Astrocyte (in vitro differentiated cells and primary cell): ENCODE measurements around the gene ASH1L. TPM values are rescaled to one million over a fixed set of nuclear protein-coding genes. Genes with fewer than 3 reads are reported as not detected.
"Not testable (repeated sequence)": the region's sequence is repeated elsewhere in the genome, so short reads cannot be mapped to it uniquely, and the experiment has no call there.

Source experiments
- DNase-seq: peaks from one replicate; pipeline ENCODE4 v3.0.0-alpha.2; 2010; ENCODE audit warnings: low read depth
- FAIRE-seq: peaks from 2 replicates; lab custom pipeline; 2011; peaks lifted over from hg19 to GRCh38; lab: Jason Lieb, UNC
- H2AFZ ChIP-seq: 2 replicates; pipeline ENCODE4 v1.6.0; 2012; ENCODE audit warnings: low read depth, low read length, inconsistent platforms
- H3K27ac ChIP-seq: 2 replicates; pipeline ENCODE4 v1.5.1; 2011; ENCODE audit warnings: low read depth, low read length, inconsistent platforms
- H3K27me3 ChIP-seq: 2 replicates; pipeline ENCODE4 v1.6.0; 2011; ENCODE audit warnings: low read length, inconsistent platforms; ENCODE audit not compliant: insufficient read depth
- H3K36me3 ChIP-seq: 2 replicates; pipeline ENCODE4 v1.5.1; 2011; ENCODE audit warnings: low read length, inconsistent platforms; ENCODE audit not compliant: insufficient read depth
- H3K4me1 ChIP-seq: 2 replicates; pipeline ENCODE4 v1.5.1; 2011; ENCODE audit warnings: low read length, inconsistent platforms; ENCODE audit not compliant: insufficient read depth
- H3K4me2 ChIP-seq: 2 replicates; pipeline ENCODE4 v1.6.0; 2012; ENCODE audit warnings: low read length, inconsistent platforms
- H3K4me3 ChIP-seq: 2 replicates; pipeline ENCODE4 v1.5.1; 2011; ENCODE audit warnings: low read depth, mild to moderate bottlenecking, low read length, inconsistent platforms; ENCODE audit not compliant: insufficient read depth
- H3K79me2 ChIP-seq: 2 replicates; pipeline ENCODE4 v1.6.0; 2012; ENCODE audit warnings: mild to moderate bottlenecking, low read length, inconsistent platforms; ENCODE audit not compliant: insufficient read depth
- H3K9ac ChIP-seq: 2 replicates; pipeline ENCODE4 v1.6.0; 2012; ENCODE audit warnings: mild to moderate bottlenecking, low read length, inconsistent platforms
- H3K9me3 ChIP-seq: 2 replicates; pipeline ENCODE4 v1.5.1; 2012; ENCODE audit warnings: low read depth, mild to moderate bottlenecking, low read length, inconsistent platforms; ENCODE audit not compliant: insufficient read depth
- H4K20me1 ChIP-seq: 2 replicates; pipeline ENCODE4 v1.6.0; 2012; ENCODE audit warnings: low read length, inconsistent platforms; ENCODE audit not compliant: insufficient read depth
- H3K27ac Mint-ChIP-seq: one replicate; pipeline ENCODE4 v1.8.0; 2021; ENCODE audit warnings: mild to moderate bottlenecking, mixed read lengths; ENCODE audit not compliant: unreplicated experiment
- H3K27me3 Mint-ChIP-seq: one replicate; pipeline ENCODE4 v1.8.0; 2021; ENCODE audit warnings: low read depth, mixed read lengths; ENCODE audit not compliant: unreplicated experiment
- H3K36me3 Mint-ChIP-seq: one replicate; pipeline ENCODE4 v1.8.0; 2021; ENCODE audit warnings: low read depth, mixed read lengths; ENCODE audit not compliant: unreplicated experiment
- H3K4me1 Mint-ChIP-seq: one replicate; pipeline ENCODE4 v1.8.0; 2021; ENCODE audit warnings: low read depth, mixed read lengths; ENCODE audit not compliant: unreplicated experiment
- H3K4me3 Mint-ChIP-seq: one replicate; pipeline ENCODE4 v1.8.0; 2021; ENCODE audit warnings: mild to moderate bottlenecking, moderate library complexity, mixed read lengths; ENCODE audit not compliant: unreplicated experiment
- H3K9me3 Mint-ChIP-seq: one replicate; pipeline ENCODE4 v1.8.0; 2021; ENCODE audit warnings: mild to moderate bottlenecking, mixed read lengths; ENCODE audit not compliant: unreplicated experiment
- CTCF ChIP-seq: IDR thresholded peaks from 2 replicates; pipeline ENCODE4 v1.5.1; 2011; ENCODE audit warnings: low read depth, mild to moderate bottlenecking, inconsistent platforms, low read length, moderate library complexity; ENCODE audit not compliant: insufficient read depth
- EZH2 ChIP-seq: IDR thresholded peaks from 2 replicates; pipeline ENCODE4 v1.6.1; 2012; ENCODE audit warnings: mild to moderate bottlenecking, low read length, inconsistent platforms; ENCODE audit not compliant: insufficient read depth
- total RNA-seq: library from RNA; stranded (reverse); gene quantifications from 2 replicates; pipeline ENCODE4 v1.2.1, GENCODE V29; 2021

The ASH1L gene
- total RNA-seq, 1 donor from 2014 or later, result 31.1 TPM

- Histone ChIP-seq H3K4me1 (no peaks in the 10 kb centered on the region), H3K4me2 (no peak overlapping the region), H3K27me3 (no peaks in the 10 kb centered on the region), H3K27ac (no peak overlapping the region), H3K9ac (no peak overlapping the region), H3K9me3 (no peaks in the 10 kb centered on the region), H3K4me3 (no peak overlapping the region), H4K20me1 (no peaks in the 10 kb centered on the region), H2AFZ (no peak overlapping the region), H3K79me2 (no peaks in the 10 kb centered on the region), H3K36me3 (peaks cover 41% of the 10 kb centered on the region)
- H3K27me3 Mint-ChIP-seq, result no peaks in the 10 kb centered on the region
- no peak overlapping the region for H3K4me3 Mint-ChIP-seq
- no peaks in the 10 kb centered on the region for H3K4me1 Mint-ChIP-seq
- H3K9me3 Mint-ChIP-seq, result no peaks in the 10 kb centered on the region
- DNase-seq, result no peak
- TF ChIP-seq CTCF (no peak), EZH2 (no peak)
- H3K27ac Mint-ChIP-seq, result no peak overlapping the region
- no peak for FAIRE-seq
- peaks cover 12% of the 10 kb centered on the region for H3K36me3 Mint-ChIP-seq
Observed at GRCh38 chr1:155334962-155335361, 227.6 kb downstream of the ASH1L start.

GRCh38 chr1:155329980-155330598, 232.5 kb downstream of the ASH1L start:
- Histone ChIP-seq H2AFZ (no peak overlapping the region), H3K27me3 (no peaks in the 10 kb centered on the region), H3K9ac (no peak overlapping the region), H3K79me2 (peaks cover 25% of the 10 kb centered on the region), H3K27ac (no peak overlapping the region), H3K4me3 (no peak overlapping the region), H3K36me3 (peaks cover 21% of the 10 kb centered on the region), H3K4me1 (peaks cover 7% of the 10 kb centered on the region), H3K9me3 (no peaks in the 10 kb centered on the region), H4K20me1 (peaks cover 33% of the 10 kb centered on the region), H3K4me2 (no peak overlapping the region)
- Mint-ChIP-seq H3K9me3 (no peaks in the 10 kb centered on the region), H3K4me3 (no peak overlapping the region), H3K27ac (no peak overlapping the region), H3K27me3 (no peaks in the 10 kb centered on the region), H3K4me1 (peaks cover 10% of the 10 kb centered on the region), H3K36me3 (peaks cover 13% of the 10 kb centered on the region)
- no peak for FAIRE-seq
- TF ChIP-seq EZH2, result no peak
- TF ChIP-seq CTCF, result no peak
- no peak for DNase-seq

GRCh38 chr1:155328856-155329255, 233.7 kb downstream of the ASH1L start:
- not testable (repeated sequence) for H3K9me3 Mint-ChIP-seq, H3K4me3 Mint-ChIP-seq, H3K9me3 ChIP-seq, FAIRE-seq, H3K4me2 ChIP-seq, H3K4me1 ChIP-seq, H3K27me3 ChIP-seq, H2AFZ ChIP-seq, H3K9ac ChIP-seq, DNase-seq, H3K27ac Mint-ChIP-seq, H3K4me3 ChIP-seq, H3K27ac ChIP-seq, H3K27me3 Mint-ChIP-seq
- Mint-ChIP-seq H3K36me3 (peaks cover 13% of the 10 kb centered on the region), H3K4me1 (peaks cover 10% of the 10 kb centered on the region)
- peaks cover 33% of the 10 kb centered on the region for H4K20me1 ChIP-seq
- H3K36me3 ChIP-seq, result peaks cover 18% of the 10 kb centered on the region
- peaks cover 29% of the 10 kb centered on the region for H3K79me2 ChIP-seq
